MM.1S (cell line): ENCODE measurements around the gene RSRC1.

ENCODE experiments used
- DNase-seq: peaks from one replicate; pipeline ENCODE4 v3.0.0-alpha.2; 2015
- H2AFZ ChIP-seq: fragments of 300-600 bp; sonication (generic); 2 replicates; pipeline ENCODE4 v1.6.0; 2016; ENCODE audit warnings: antibody characterized with exemption, low read length
- H3F3A ChIP-seq: fragments of 300-600 bp; sonication (generic); 2 replicates; pipeline ENCODE4 v1.6.1; 2016; ENCODE audit warnings: mild to moderate bottlenecking, antibody characterized with exemption, low read length, moderate library complexity, mixed read lengths; ENCODE audit not compliant: insufficient read depth
- H3K27ac ChIP-seq: fragments of 300-600 bp; sonication (generic); 2 replicates; pipeline ENCODE4 v1.5.1; 2016; ENCODE audit warnings: mild to moderate bottlenecking, low read length
- H3K27me3 ChIP-seq: fragments of 300-600 bp; sonication (generic); replicated peaks from 2 replicates; pipeline ENCODE4 v1.6.0; 2016; ENCODE audit warnings: low read length; ENCODE audit not compliant: insufficient read depth
- H3K36me3 ChIP-seq: fragments of 300-600 bp; sonication (generic); replicated peaks from 2 replicates; pipeline ENCODE4 v1.6.1; 2016; ENCODE audit warnings: mild to moderate bottlenecking, low read length, mixed read lengths; ENCODE audit not compliant: insufficient read depth
- H3K4me1 ChIP-seq: fragments of 300-600 bp; sonication (generic); 2 replicates; pipeline ENCODE4 v1.6.1; 2016; ENCODE audit warnings: low read length, mixed read lengths
- H3K4me2 ChIP-seq: fragments of 300-600 bp; sonication (generic); 2 replicates; pipeline ENCODE4 v1.6.0; 2016; ENCODE audit warnings: low read depth, low read length
- H3K4me3 ChIP-seq: fragments of 300-600 bp; sonication (generic); 2 replicates; pipeline ENCODE4 v1.5.1; 2016; ENCODE audit warnings: low read length, mixed read lengths
- H3K79me2 ChIP-seq: fragments of 300-600 bp; sonication (generic); 2 replicates; pipeline ENCODE4 v1.6.1; 2016; ENCODE audit warnings: mixed run types, low read length, mixed read lengths
- H3K9ac ChIP-seq: fragments of 300-600 bp; sonication (generic); 2 replicates; pipeline ENCODE4 v1.6.1; 2016; ENCODE audit warnings: low read length, mixed read lengths
- H3K9me2 ChIP-seq: fragments of 300-600 bp; sonication (generic); replicated peaks from 2 replicates; pipeline ENCODE4 v1.6.1; 2016; ENCODE audit warnings: mild to moderate bottlenecking, low read length, mixed read lengths; ENCODE audit not compliant: insufficient read depth
- H3K9me3 ChIP-seq: fragments of 300-600 bp; sonication (generic); replicated peaks from 2 replicates; pipeline ENCODE4 v1.6.1; 2016; ENCODE audit warnings: mild to moderate bottlenecking, low read length, mixed read lengths; ENCODE audit not compliant: insufficient read depth
- H4K20me1 ChIP-seq: fragments of 300-600 bp; sonication (generic); 2 replicates; pipeline ENCODE4 v1.6.1; 2016; ENCODE audit warnings: mild to moderate bottlenecking, low read length, moderate library complexity, mixed read lengths; ENCODE audit not compliant: insufficient read depth
- CTCF ChIP-seq: fragments of 300-600 bp; sonication (generic); IDR thresholded peaks from 2 replicates; pipeline ENCODE4 v1.5.1; 2016; ENCODE audit warnings: antibody characterized with exemption, low read length, mixed read lengths
- EZH2 ChIP-seq: fragments of 300-600 bp; sonication (generic); optimal IDR thresholded peaks from 2 replicates; pipeline ENCODE3; 2017; ENCODE audit warnings: low read depth, mild to moderate bottlenecking, antibody characterized with exemption, low read length, mixed read lengths
- EZH2phosphoT487 ChIP-seq: fragments of 300-600 bp; sonication (generic); IDR thresholded peaks from 2 replicates; pipeline ENCODE4 v1.6.1; 2018; ENCODE audit warnings: antibody characterized with exemption, low read length

Gene RSRC1

GRCh38 chr3:158165141-158165655, 55.3 kb downstream of the RSRC1 start:
- H3K9ac ChIP-seq: no peak overlapping the region
- no peaks in the 10 kb centered on the region for H3K9me2 ChIP-seq
- TF ChIP-seq CTCF (no peak), EZH2 (no peak), EZH2phosphoT487 (no peak)
- no peaks in the 10 kb centered on the region for H4K20me1 ChIP-seq
- no peaks in the 10 kb centered on the region for H3K27me3 ChIP-seq
- DNase-seq: no peak
- H3F3A ChIP-seq: no peaks in the 10 kb centered on the region
- H3K9me3 ChIP-seq: no peaks in the 10 kb centered on the region
- no peak overlapping the region for H3K4me3 ChIP-seq
- H3K79me2 ChIP-seq: no peaks in the 10 kb centered on the region
- no peak overlapping the region for H3K27ac ChIP-seq
- H3K36me3 ChIP-seq: no peaks in the 10 kb centered on the region; the same call in 1 of the 2 replicates
- no peak overlapping the region for H3K4me2 ChIP-seq
- H3K4me1 ChIP-seq: no peaks in the 10 kb centered on the region
- H2AFZ ChIP-seq: no peak overlapping the region

- H3K4me3 ChIP-seq: no peak overlapping the region
Measured at GRCh38 chr3:158165730-158166129, 55.8 kb downstream of the RSRC1 start.

GRCh38 chr3:158166223-158166622, 56.3 kb downstream of the RSRC1 start:
- no peaks in the 10 kb centered on the region for H3K9me3 ChIP-seq
- no peak overlapping the region for H3K4me2 ChIP-seq
- no peaks in the 10 kb centered on the region for H4K20me1 ChIP-seq
- no peaks in the 10 kb centered on the region; the same call in 1 of the 2 replicates for H3K36me3 ChIP-seq
- H3K4me3 ChIP-seq: no peak overlapping the region
- H3F3A ChIP-seq: no peaks in the 10 kb centered on the region
- H3K4me1 ChIP-seq: no peaks in the 10 kb centered on the region
- no peak overlapping the region for H3K9ac ChIP-seq
- TF ChIP-seq EZH2phosphoT487: no peak
- no peak for TF ChIP-seq EZH2
- no peak for TF ChIP-seq CTCF
- H2AFZ ChIP-seq: no peak overlapping the region
- H3K9me2 ChIP-seq: no peaks in the 10 kb centered on the region
- H3K79me2 ChIP-seq: no peaks in the 10 kb centered on the region
- H3K27ac ChIP-seq: no peak overlapping the region
- no peaks in the 10 kb centered on the region for H3K27me3 ChIP-seq
- no peak for DNase-seq

More at GRCh38 chr3:158165730-158166129, 55.8 kb downstream of the RSRC1 start:
- TF ChIP-seq CTCF: no peak
- no peak for TF ChIP-seq EZH2
- no peak for TF ChIP-seq EZH2phosphoT487
- Histone ChIP-seq H3K9ac (no peak overlapping the region), H2AFZ (no peak overlapping the region), H3K9me2 (no peaks in the 10 kb centered on the region), H3K4me2 (no peak overlapping the region), H3K4me1 (no peaks in the 10 kb centered on the region), H3K79me2 (no peaks in the 10 kb centered on the region), H3K36me3 (no peaks in the 10 kb centered on the region; the same call in 1 of the 2 replicates), H3K27ac (no peak overlapping the region), H3K27me3 (no peaks in the 10 kb centered on the region), H3F3A (no peaks in the 10 kb centered on the region), H4K20me1 (no peaks in the 10 kb centered on the region), H3K9me3 (no peaks in the 10 kb centered on the region)
- no peak for DNase-seq
